Kidney (tissue), 14 donors: Measurements from ENCODE around the gene PRR14L. TPM values are rescaled to one million over a fixed set of nuclear protein-coding genes. Genes with fewer than 3 reads are reported as not detected.

ENCODE experiments used
- DNase-seq, 5 donors: peaks; one replicate each; pipeline ENCODE4 v3.0.0-alpha.2; 2013 to 2020
- FAIRE-seq: peaks from 2 replicates; lab custom pipeline; 2012; peaks lifted over from hg19 to GRCh38; lab: Jason Lieb, UNC
- H3K27ac ChIP-seq, 2 donors: one replicate each; pipeline ENCODE4 v1.7.0; 2013; ENCODE audit warnings: low read depth in 2 of 2, low read length in 2 of 2, inconsistent platforms in 1 of 2
- H3K27me3 ChIP-seq: one replicate; pipeline ENCODE4 v1.7.1; 2013; ENCODE audit warnings: low read length, inconsistent platforms; ENCODE audit not compliant: control insufficient read depth, insufficient read depth
- H3K36me3 ChIP-seq, 3 donors: one replicate each; pipeline versions ENCODE4 v1.7.0 to v1.7.1; 2013; ENCODE audit warnings: low read length in 3 of 3, control low read depth in 1 of 3, inconsistent platforms in 1 of 3; ENCODE audit not compliant: insufficient read depth in 3 of 3, control insufficient read depth in 2 of 3
- H3K4me1 ChIP-seq, 3 donors: one replicate each; pipeline versions ENCODE4 v1.7.0 to v1.7.1; 2013; ENCODE audit warnings: low read length in 3 of 3, inconsistent platforms in 1 of 3, low read depth in 1 of 3; ENCODE audit not compliant: control insufficient read depth in 2 of 3, insufficient read depth in 2 of 3
- H3K4me3 ChIP-seq, 3 donors: one replicate each; pipeline versions ENCODE4 v1.7.0 to v1.8.1; 2013; ENCODE audit warnings: low read length in 3 of 3, control low read depth in 1 of 3, inconsistent platforms in 1 of 3
- H3K9ac ChIP-seq, 3 donors: one replicate each; pipeline versions ENCODE4 v1.7.0 to v1.7.1; 2013; ENCODE audit warnings: low read length in 3 of 3, control low read depth in 1 of 3, inconsistent platforms in 1 of 3
- H3K9me3 ChIP-seq, 3 donors: one replicate each; pipeline versions ENCODE4 v1.7.0 to v1.7.1; 2013; ENCODE audit warnings: low read length in 3 of 3, control low read depth in 1 of 3, inconsistent platforms in 1 of 3; ENCODE audit not compliant: control insufficient read depth in 2 of 3, insufficient read depth in 1 of 3
- CTCF ChIP-seq: IDR thresholded peaks from 3 replicates; pipeline ENCODE4 v1.5.1; 2012; ENCODE audit warnings: mild to moderate bottlenecking, moderate library complexity, borderline replicate concordance; ENCODE audit not compliant: insufficient read depth; ENCODE audit errors: extremely low read depth
- intact Hi-C: fragments of 100-400 bp; cut with DNase I; formaldehyde crosslinking; loops from one replicate; pipeline ENCODE4 v1.11.1; 2022
- polyA plus RNA-seq: library from polyadenylated mRNA; stranded (reverse); fragments of 350-450 nt; fragmentation: Illumina TruSeq; extraction: RNeasy Lipid Tissue Mini Kit (QIAGEN cat#74804); gene quantifications from one replicate; pipeline ENCODE4 v1.2.3, GENCODE V29; 2014; ENCODE audit warnings: low read depth, low replicate concordance; ENCODE audit not compliant: insufficient read depth
- total RNA-seq: library from RNA; stranded (reverse); fragmentation: NEBNext Ultra II Directional; extraction: Animal tissue kit (Norgen Biotek cat#: 25700); gene quantifications from one replicate; pipeline ENCODE4 v1.2.1, GENCODE V29; 2021
- donor health status: control.
- donor health status: control.
- donor health status: control.
- donor health status: control.
- donor health status: control.
- donor health status: DM: yes; HTN: yes; CAD: no.
- donor health status: Normal renal cell carcinoma (clear cell type).

Gene PRR14L
- total and polyA plus RNA-seq, 2 donors from 2014 or later = 5.1 to 45.3 TPM

DNA sequence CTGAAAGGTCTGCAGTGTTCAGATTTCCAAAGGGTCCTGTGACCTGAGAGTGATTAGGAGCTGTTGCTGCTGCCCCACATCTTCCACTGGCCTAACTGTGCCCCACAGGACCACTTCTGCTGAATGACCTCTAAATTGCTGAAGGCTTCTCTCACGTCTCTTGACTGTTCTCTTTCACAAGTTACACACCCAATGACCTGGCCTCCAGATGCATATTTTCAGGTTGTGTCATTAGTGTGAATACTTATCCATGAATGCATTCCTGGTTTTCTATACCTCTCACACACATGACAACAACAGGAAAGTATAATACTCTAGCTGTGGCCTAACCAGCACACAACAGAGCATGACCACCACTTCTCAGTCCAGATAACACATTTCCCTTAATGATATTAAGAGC is 15.4 kb downstream of the PRR14L start:
- H3K9ac ChIP-seq = no peak overlapping the region

DNA sequence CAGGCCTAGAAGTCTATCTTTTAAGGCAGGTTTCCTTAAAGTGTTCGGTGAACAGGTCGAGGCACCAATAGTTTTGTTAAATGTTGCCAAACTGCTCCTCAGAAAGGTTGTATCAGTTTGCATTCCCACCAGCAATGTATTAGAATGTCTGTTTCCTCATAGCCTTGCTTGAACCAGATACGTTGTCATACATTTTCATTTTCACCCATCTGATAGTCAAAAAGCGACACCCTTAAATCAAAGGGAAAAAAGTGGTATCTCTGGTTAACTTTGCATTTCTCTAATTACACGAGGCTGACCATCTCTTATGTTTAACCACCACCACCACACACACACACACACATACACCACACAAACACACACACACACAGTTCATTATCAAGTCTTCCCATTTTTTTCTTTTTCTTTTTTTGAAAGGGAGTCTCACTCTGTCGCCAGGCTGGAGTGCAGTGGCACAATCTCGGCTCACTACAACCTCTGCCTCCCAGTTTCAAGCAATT is 16.3 kb downstream of the PRR14L start:
- Histone ChIP-seq H3K9ac (no peak overlapping the region), H3K4me3 (no peak overlapping the region), H3K36me3 (peaks cover 0 to 4% (median 0%) of the 10 kb centered on the region in 3 donors), H3K27ac (no peak overlapping the region), H3K27me3 (no peaks in the 10 kb centered on the region), H3K4me1 (peaks cover 0 to 9% (median 2%) of the 10 kb centered on the region in 3 donors), H3K9me3 (no peaks in the 10 kb centered on the region)
- intact Hi-C loops = no loop called here
- DNase-seq = no peak
- no peak for TF ChIP-seq CTCF
- no peak for FAIRE-seq

More for the DNA sequence above, 15.4 kb downstream of the PRR14L start:
- H3K4me3 ChIP-seq = no peak overlapping the region
- H3K4me1 ChIP-seq = peaks cover 0 to 12% (median 2%) of the 10 kb centered on the region in 3 donors
- no peak for TF ChIP-seq CTCF
- no peak for FAIRE-seq
- no peaks in the 10 kb centered on the region for H3K9me3 ChIP-seq
- no peak for DNase-seq
- intact Hi-C loops = no loop called here
- no peak overlapping the region for H3K27ac ChIP-seq
- peaks cover 0 to 4% (median 0%) of the 10 kb centered on the region in 3 donors for H3K36me3 ChIP-seq
- no peaks in the 10 kb centered on the region for H3K27me3 ChIP-seq

DNA sequence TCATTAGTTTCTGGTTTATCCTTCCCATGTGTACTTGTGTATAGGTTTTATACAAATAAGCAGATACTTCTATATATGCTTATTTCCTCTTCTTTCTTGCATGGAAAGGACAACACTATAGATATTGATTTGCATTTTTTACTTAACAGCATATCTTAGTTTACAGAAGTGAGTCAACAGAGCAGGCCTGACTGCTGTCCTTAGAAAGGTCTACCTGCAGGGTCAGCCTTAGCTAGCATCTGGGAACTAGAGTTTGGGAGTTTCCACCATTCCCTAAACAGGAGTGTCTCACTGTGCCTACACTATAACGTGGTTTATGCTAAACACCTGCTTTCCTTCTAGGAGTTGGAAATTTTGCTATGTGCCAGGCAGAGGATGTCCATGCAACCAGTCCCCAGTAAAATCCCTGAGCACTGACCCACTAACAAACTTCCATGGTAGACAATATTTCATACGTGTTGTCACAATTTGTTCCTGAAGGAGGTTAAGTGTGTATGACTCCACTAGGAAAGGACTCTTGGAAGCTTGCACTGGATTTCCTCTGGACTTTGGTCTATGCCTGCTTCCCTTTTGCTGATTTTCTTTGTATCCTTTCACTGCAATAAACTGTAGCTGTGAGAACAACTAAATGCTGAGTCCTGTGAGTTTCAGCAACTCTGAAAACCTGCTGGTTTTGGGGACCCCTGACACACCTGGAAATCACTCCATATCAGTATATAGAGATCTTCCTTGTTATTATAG is 17.7 kb downstream of the PRR14L start:
- Histone ChIP-seq H3K27me3 (no peaks in the 10 kb centered on the region), H3K4me1 (peaks cover 0 to 9% (median 2%) of the 10 kb centered on the region in 3 donors), H3K9me3 (no peaks in the 10 kb centered on the region), H3K27ac (no peak overlapping the region), H3K4me3 (no peak overlapping the region), H3K36me3 (peaks cover 0 to 4% (median 0%) of the 10 kb centered on the region in 3 donors), H3K9ac (no peak overlapping the region)
- DNase-seq (no peak), FAIRE-seq (no peak)
- TF ChIP-seq CTCF = no peak
- intact Hi-C loops = no loop called here
